LNCAP (cell line): Measurements from ENCODE around the gene PEX5.

ENCODE experiments used
- CTCF ChIP-seq: fragments of 450-650 bp; IDR thresholded peaks from 2 replicates; pipeline ENCODE4 v1.5.1; 2017; ENCODE audit warnings: mild to moderate bottlenecking

The PEX5 gene

DNA sequence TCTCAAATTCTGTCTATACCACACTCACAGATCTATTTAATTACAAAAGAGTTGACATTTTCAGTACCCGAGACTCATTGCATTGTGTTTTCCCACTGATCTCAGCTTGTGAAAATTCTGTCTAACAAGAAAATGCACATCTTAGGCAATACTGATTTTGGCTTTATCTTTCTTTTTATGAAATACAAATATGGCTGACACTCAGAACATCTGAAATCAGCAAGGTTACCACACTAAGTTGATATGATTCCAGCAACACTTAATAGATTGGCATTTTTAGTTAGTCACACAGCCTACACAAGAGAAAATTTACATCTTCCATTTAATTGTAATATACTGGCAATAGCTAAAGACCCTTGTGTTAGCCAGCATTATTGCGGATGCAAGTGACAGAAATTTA is 40.3 kb downstream of the PEX5 start:
- TF ChIP-seq CTCF = no peak

DNA sequence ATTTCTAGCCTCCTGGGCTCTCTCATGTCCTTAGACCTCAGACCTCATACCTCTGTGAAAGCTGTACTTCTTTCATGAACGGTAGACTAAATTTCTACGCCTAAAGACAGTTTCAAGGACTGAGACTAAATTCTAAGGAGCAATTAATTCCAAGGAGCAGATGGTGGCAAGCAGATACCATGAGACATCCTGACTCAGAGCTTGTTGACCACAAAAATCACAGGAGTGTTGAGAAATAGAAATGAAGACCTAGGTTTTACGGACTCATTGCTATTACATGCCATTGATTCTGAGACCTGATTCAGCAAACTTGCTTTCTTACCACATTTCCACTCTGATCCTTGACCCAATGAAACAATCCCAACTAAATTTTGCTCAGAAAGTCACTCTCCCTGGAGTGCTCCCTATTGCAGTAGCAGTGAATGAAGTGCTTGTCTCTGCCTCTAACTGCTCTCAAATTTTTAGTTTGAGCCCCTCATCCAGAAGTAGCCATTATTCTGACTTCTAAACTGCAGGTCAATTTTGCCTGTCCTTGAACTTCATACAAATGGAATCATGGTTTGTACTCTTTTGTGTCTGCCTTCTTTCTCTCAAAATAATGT is 52.0 kb downstream of the PEX5 start:
- no peak for TF ChIP-seq CTCF

DNA sequence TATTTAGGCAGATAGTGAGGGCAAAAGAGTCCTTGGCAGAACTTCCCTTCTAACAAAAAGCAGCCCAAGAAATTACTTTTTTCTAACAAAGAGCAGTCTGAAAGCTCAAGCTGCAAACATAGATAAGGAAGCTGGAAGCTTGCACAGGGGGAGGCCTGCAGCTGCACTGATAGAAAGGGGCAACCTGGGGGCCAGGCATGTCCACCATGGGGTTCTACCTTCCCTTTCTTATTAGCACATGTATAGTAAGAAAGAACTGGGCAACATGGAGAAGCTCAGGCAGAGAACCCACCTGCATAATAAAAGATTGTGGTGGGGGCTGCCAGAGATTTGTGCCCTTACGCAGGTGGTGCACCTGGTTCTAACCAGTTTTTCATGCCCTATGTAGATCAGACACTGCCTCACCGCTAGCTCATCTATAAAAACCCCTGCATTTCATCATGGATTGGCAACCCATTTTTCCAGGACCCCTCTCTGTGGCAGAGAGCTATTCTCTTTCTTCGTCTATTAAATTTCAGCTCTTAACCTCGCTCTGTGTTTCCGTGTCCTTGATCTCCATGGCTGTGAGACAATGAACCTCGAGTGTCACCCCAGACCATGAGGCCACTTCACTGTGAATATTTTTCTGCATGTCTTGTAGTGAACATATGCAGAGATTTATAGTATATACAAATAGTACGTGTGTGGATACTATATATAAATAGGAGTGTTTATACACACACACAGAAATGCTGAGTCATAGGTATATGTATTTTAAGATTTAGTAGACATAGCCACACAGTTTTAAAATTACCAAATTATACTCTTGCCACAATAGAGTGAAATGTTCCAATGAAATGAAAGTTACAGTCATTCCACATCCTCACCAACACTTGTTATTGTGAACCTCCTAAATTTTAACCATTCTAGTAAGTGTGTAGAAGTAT is 53.0 kb downstream of the PEX5 start:
- TF ChIP-seq CTCF = no peak

DNA sequence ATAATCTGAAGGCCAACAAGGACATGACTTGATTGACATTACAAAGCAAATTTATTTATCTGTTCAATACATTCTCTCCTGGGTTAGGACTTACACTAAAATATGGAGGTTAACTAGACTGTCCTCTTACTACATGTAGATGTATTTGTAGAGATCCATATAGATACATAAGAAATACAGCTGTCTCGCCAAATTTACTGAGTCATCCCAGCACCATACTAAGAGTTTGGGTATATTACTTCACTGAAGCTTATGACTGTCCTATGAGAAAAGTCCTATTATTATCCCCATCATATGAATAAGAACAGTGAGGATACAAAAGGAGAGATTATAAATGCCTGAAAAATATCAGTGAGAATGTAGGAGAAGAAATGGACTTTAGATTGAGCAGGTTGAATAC is 69.6 kb downstream of the PEX5 start:
- no peak for TF ChIP-seq CTCF
